H9 (cell line): ENCODE data around the gene NCOA4. TPM values are rescaled to one million over a fixed set of nuclear protein-coding genes. Genes with fewer than 3 reads are reported as not detected.

Experiments used
- DNase-seq: peaks from one replicate; pipeline ENCODE4 v3.0.0-alpha.2; 2017
- H2AFZ ChIP-seq: one replicate; pipeline ENCODE4 v1.6.1; 2013; ENCODE audit warnings: mild to moderate bottlenecking, low read length, control low read depth, moderate library complexity
- H2AK5ac ChIP-seq: 2 replicates; pipeline ENCODE4 v1.6.1; 2013; ENCODE audit warnings: low read length, control low read depth, mixed read lengths; ENCODE audit not compliant: insufficient read length
- H2BK120ac ChIP-seq: one replicate; pipeline ENCODE4 v1.6.1; 2013; ENCODE audit warnings: low read depth, mild to moderate bottlenecking, low read length, control low read depth, inconsistent platforms; ENCODE audit not compliant: poor library complexity, severe bottlenecking
- H2BK12ac ChIP-seq: 2 replicates; pipeline ENCODE4 v1.6.1; 2013; ENCODE audit warnings: low read length, control low read depth, mixed read lengths, low read depth; ENCODE audit not compliant: insufficient read length
- H2BK15ac ChIP-seq: 2 replicates; pipeline ENCODE4 v1.6.1; 2013; ENCODE audit warnings: low read depth, low read length, control low read depth
- H2BK20ac ChIP-seq: one replicate; pipeline ENCODE4 v1.6.1; 2013; ENCODE audit warnings: low read depth, mild to moderate bottlenecking, low read length, control low read depth, inconsistent platforms; ENCODE audit not compliant: poor library complexity, severe bottlenecking
- H2BK5ac ChIP-seq: 2 replicates; pipeline ENCODE4 v1.6.1; 2013; ENCODE audit warnings: low read length, control low read depth, mixed read lengths; ENCODE audit not compliant: insufficient read length
- H3K14ac ChIP-seq: 2 replicates; pipeline ENCODE4 v1.6.1; 2013; ENCODE audit warnings: low read length, control low read depth; ENCODE audit not compliant: insufficient read depth
- H3K18ac ChIP-seq: 2 replicates; pipeline ENCODE4 v1.6.1; 2013; ENCODE audit warnings: low read depth, mild to moderate bottlenecking, mixed read lengths, low read length, control low read depth; ENCODE audit not compliant: insufficient read length
- H3K23ac ChIP-seq: 2 replicates; pipeline ENCODE4 v1.6.1; 2013; ENCODE audit warnings: low read length, control low read depth, mixed read lengths, low read depth; ENCODE audit not compliant: insufficient read length
- H3K23me2 ChIP-seq: 2 replicates; pipeline ENCODE4 v1.6.1; 2013; ENCODE audit warnings: low read depth, mild to moderate bottlenecking, mixed read lengths, low read length, control low read depth; ENCODE audit not compliant: insufficient read length, poor library complexity, severe bottlenecking
- H3K27ac ChIP-seq: 2 replicates; pipeline ENCODE4 v1.5.1; 2013; ENCODE audit warnings: low read length, control low read depth, mixed read lengths, low read depth; ENCODE audit not compliant: insufficient read length
- H3K27me3 ChIP-seq: 2 replicates; pipeline ENCODE4 v1.6.1; 2013; ENCODE audit warnings: low read length, control low read depth, inconsistent platforms; ENCODE audit not compliant: insufficient read depth
- H3K4ac ChIP-seq: 2 replicates; pipeline ENCODE4 v1.6.1; 2013; ENCODE audit warnings: low read depth, mild to moderate bottlenecking, control low read depth, inconsistent platforms, low read length, moderate library complexity
- H3K4me1 ChIP-seq: 2 replicates; pipeline ENCODE4 v1.6.1; 2013; ENCODE audit warnings: low read length, control low read depth, inconsistent platforms; ENCODE audit not compliant: insufficient read depth
- H3K4me2 ChIP-seq: 2 replicates; pipeline ENCODE4 v1.6.1; 2013; ENCODE audit warnings: low read length, control low read depth, mixed read lengths; ENCODE audit not compliant: insufficient read length, insufficient read depth
- H3K56ac ChIP-seq: 2 replicates; pipeline ENCODE4 v1.6.1; 2013; ENCODE audit warnings: low read depth, mild to moderate bottlenecking, mixed read lengths, low read length, control low read depth; ENCODE audit not compliant: insufficient read length
- H3K79me1 ChIP-seq: 2 replicates; pipeline ENCODE4 v1.6.1; 2013; ENCODE audit warnings: low read depth, mild to moderate bottlenecking, moderate library complexity, low read length, control low read depth, inconsistent platforms; ENCODE audit not compliant: insufficient read depth, poor library complexity, severe bottlenecking
- H3K79me2 ChIP-seq: 2 replicates; pipeline ENCODE4 v1.6.1; 2013; ENCODE audit warnings: low read length, control low read depth, inconsistent platforms; ENCODE audit not compliant: insufficient read depth
- H3K9ac ChIP-seq: 2 replicates; pipeline ENCODE4 v1.6.1; 2013; ENCODE audit warnings: low read length, control low read depth, mixed read lengths; ENCODE audit not compliant: insufficient read length; ENCODE audit errors: extremely low read depth
- H3K9me3 ChIP-seq: one replicate; pipeline ENCODE4 v1.6.1; 2013; ENCODE audit warnings: low read depth, low read length, inconsistent platforms; ENCODE audit not compliant: control insufficient read depth
- H3T11ph ChIP-seq: one replicate; pipeline ENCODE4 v1.6.1; 2013; ENCODE audit warnings: mild to moderate bottlenecking, low read length, control low read depth, inconsistent platforms
- H4K20me1 ChIP-seq: one replicate; pipeline ENCODE4 v1.6.1; 2013; ENCODE audit not compliant: control insufficient read depth, insufficient read length, insufficient read depth
- H4K5ac ChIP-seq: 2 replicates; pipeline ENCODE4 v1.6.1; 2013; ENCODE audit warnings: low read depth, mild to moderate bottlenecking, mixed read lengths, low read length, control low read depth; ENCODE audit not compliant: insufficient read length
- H4K8ac ChIP-seq: replicated peaks from 2 replicates; pipeline ENCODE4 v1.6.1; 2013; ENCODE audit warnings: low read length, control low read depth, mixed read lengths, low read depth; ENCODE audit not compliant: insufficient read length
- H4K91ac ChIP-seq: 2 replicates; pipeline ENCODE4 v1.6.1; 2013; ENCODE audit warnings: low read depth, mild to moderate bottlenecking, moderate library complexity, mixed read lengths, low read length, control low read depth; ENCODE audit not compliant: insufficient read length
- H3K27ac Mint-ChIP-seq, 3 experiments: 2 replicates in 2 of 3; 3 replicates in 1 of 3; pipeline ENCODE4 v1.8.0; 2020 to 2021; ENCODE audit warnings: mixed read lengths in 3 of 3, mild to moderate bottlenecking in 1 of 3, moderate library complexity in 1 of 3
- H3K27me3 Mint-ChIP-seq: 2 replicates; pipeline ENCODE4 v1.8.0; 2021; ENCODE audit warnings: low read depth, mild to moderate bottlenecking, moderate library complexity, mixed read lengths
- H3K36me3 Mint-ChIP-seq, 3 experiments: 2 replicates in 2 of 3; 3 replicates in 1 of 3; pipeline ENCODE4 v1.8.0; 2020 to 2021; ENCODE audit warnings: low read depth in 3 of 3, mixed read lengths in 3 of 3; ENCODE audit not compliant: insufficient read depth in 1 of 3
- H3K4me1 Mint-ChIP-seq, 2 experiments: 2 replicates each; pipeline ENCODE4 v1.8.0; 2020; ENCODE audit warnings: mixed read lengths in 2 of 2
- H3K4me3 Mint-ChIP-seq, 2 experiments: 2 replicates in 1 of 2; 3 replicates in 1 of 2; pipeline ENCODE4 v1.8.0; 2020 to 2021; ENCODE audit warnings: mild to moderate bottlenecking in 2 of 2, mixed read lengths in 2 of 2, moderate library complexity in 1 of 2
- H3K9me3 Mint-ChIP-seq, 2 experiments: 2 replicates in 1 of 2; 3 replicates in 1 of 2; pipeline ENCODE4 v1.8.0; 2020; ENCODE audit warnings: mild to moderate bottlenecking in 2 of 2, mixed read lengths in 2 of 2, moderate library complexity in 1 of 2
- WGBS: extraction: QIAGEN DNeasy Blood & Tissue Kit; methylation state at CpG from one replicate; pipeline ENCODE4 v1.1.7; 2013; ENCODE audit warnings: missing lambda C conversion rate, low lambda C conversion rate, mixed read lengths; ENCODE audit not compliant: insufficient read length; ENCODE audit errors: extremely low coverage; 5-methylcytosine and 5-hydroxymethylcytosine counted together
- total RNA-seq: library from RNA; stranded (reverse); gene quantifications from 2 replicates; pipeline ENCODE4 v1.2.1, GENCODE V29; 2021
- TF ChIP-seq, protein P1 (sequence below): fragments of 200-600 bp; sonication (generic); conservative IDR thresholded peaks from 3 replicates; pipeline ENCODE4 v1.8.0; 2021; ENCODE audit warnings: antibody characterized with exemption, mild to moderate bottlenecking

The NCOA4 gene
- total RNA-seq, 1 experiment from 2014 or later = 83.3 TPM

DNA sequence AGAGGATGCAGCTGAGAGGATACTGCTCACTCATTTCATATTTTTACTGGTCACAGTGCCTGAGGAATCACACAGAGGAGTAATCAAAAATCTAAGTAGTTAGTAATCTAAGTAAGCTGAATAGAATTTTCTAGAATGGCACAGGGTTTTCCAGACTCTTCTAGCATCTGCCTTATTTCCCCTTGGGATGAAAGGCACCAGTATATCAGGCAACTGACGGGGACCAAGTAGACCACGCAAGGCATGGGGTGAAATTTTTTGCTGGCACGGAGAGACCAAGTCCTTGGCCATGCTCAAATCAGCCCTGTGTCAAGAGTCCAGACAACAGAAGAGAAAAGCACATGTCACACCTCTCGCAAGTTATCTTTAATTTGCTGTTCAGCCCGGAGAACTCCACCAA lies 14.2 kb downstream of the NCOA4 start:
- peaks cover 3% of the 10 kb centered on the region for H3K79me1 ChIP-seq
- no peak overlapping the region for H3K56ac ChIP-seq
- no peak overlapping the region for H3K23ac ChIP-seq
- no peaks in the 10 kb centered on the region for H3K9me3 ChIP-seq
- H4K5ac ChIP-seq = no peak overlapping the region
- no peak overlapping the region for H2BK120ac ChIP-seq
- H4K20me1 ChIP-seq = no peaks in the 10 kb centered on the region
- no peaks in the 10 kb centered on the region for H3K27me3 Mint-ChIP-seq
- H4K91ac ChIP-seq = no peak overlapping the region
- no peak overlapping the region for H3T11ph ChIP-seq
- peaks cover 7 to 33% (median 20%) of the 10 kb centered on the region in 3 experiments; a peak in 6 of 7 replicates for H3K36me3 Mint-ChIP-seq
- no peak overlapping the region for H3K4me2 ChIP-seq
- H3K4me3 Mint-ChIP-seq = no peak overlapping the region
- no peak overlapping the region for H3K27ac Mint-ChIP-seq
- no peaks in the 10 kb centered on the region; the same call in 1 of the 2 replicates for H3K4me1 ChIP-seq
- H3K9me3 Mint-ChIP-seq = no peaks in the 10 kb centered on the region
- no peak overlapping the region for H3K27ac ChIP-seq
- H2AK5ac ChIP-seq = no peak overlapping the region
- no peak overlapping the region for H2AFZ ChIP-seq
- peaks cover 3% of the 10 kb centered on the region; the same call in 1 of the 2 replicates for H3K79me2 ChIP-seq
- no peak overlapping the region for H3K18ac ChIP-seq
- no peak for DNase-seq
- no peaks in the 10 kb centered on the region for H3K27me3 ChIP-seq
- no peak overlapping the region for H4K8ac ChIP-seq
- H2BK15ac ChIP-seq = no peak overlapping the region
- H2BK20ac ChIP-seq = no peak overlapping the region
- no peak overlapping the region for H2BK12ac ChIP-seq
- H3K23me2 ChIP-seq = no peaks in the 10 kb centered on the region
- TF ChIP-seq, protein P1, sequence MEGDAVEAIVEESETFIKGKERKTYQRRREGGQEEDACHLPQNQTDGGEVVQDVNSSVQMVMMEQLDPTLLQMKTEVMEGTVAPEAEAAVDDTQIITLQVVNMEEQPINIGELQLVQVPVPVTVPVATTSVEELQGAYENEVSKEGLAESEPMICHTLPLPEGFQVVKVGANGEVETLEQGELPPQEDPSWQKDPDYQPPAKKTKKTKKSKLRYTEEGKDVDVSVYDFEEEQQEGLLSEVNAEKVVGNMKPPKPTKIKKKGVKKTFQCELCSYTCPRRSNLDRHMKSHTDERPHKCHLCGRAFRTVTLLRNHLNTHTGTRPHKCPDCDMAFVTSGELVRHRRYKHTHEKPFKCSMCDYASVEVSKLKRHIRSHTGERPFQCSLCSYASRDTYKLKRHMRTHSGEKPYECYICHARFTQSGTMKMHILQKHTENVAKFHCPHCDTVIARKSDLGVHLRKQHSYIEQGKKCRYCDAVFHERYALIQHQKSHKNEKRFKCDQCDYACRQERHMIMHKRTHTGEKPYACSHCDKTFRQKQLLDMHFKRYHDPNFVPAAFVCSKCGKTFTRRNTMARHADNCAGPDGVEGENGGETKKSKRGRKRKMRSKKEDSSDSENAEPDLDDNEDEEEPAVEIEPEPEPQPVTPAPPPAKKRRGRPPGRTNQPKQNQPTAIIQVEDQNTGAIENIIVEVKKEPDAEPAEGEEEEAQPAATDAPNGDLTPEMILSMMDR = no peak
- H2BK5ac ChIP-seq = no peak overlapping the region
- no peak overlapping the region for H3K14ac ChIP-seq
- H3K4ac ChIP-seq = no peak overlapping the region
- peaks cover 6 to 16% of the 10 kb centered on the region in 2 experiments for H3K4me1 Mint-ChIP-seq
- WGBS = no CpG with 5 or more reads among the region's 5 CpGs
- H3K9ac ChIP-seq = no peak overlapping the region
